ENCODE data around the gene CDKN2AIPNL.
"Not testable (repeated sequence)": the region's sequence is repeated elsewhere in the genome, so short reads cannot be mapped to it uniquely, and the experiment has no call there.

DNA sequence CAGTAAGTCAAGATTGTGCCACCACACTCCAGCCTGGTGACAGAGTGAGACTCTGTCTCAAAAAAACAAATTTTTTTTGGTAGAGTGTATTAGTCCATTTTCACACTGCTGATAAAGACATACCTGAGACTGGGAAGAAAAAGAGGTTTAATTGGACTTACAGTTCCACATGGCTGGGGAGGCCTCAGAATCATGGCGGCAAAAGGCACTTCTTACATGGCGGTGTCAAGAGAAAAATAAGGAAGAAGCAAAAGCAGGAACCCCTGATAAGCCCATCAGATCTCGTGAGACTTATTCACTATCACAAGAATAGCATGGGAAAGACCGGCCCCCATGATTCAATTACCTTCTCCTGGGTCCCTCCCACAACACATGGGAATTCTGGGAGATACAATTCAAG is 9.4 kb upstream of the CDKN2AIPNL start:
- TF ChIP-seq POLR2A (IDR thresholded peaks at IDR 0.05) = not testable (repeated sequence)
- TF ChIP-seq, protein P1, sequence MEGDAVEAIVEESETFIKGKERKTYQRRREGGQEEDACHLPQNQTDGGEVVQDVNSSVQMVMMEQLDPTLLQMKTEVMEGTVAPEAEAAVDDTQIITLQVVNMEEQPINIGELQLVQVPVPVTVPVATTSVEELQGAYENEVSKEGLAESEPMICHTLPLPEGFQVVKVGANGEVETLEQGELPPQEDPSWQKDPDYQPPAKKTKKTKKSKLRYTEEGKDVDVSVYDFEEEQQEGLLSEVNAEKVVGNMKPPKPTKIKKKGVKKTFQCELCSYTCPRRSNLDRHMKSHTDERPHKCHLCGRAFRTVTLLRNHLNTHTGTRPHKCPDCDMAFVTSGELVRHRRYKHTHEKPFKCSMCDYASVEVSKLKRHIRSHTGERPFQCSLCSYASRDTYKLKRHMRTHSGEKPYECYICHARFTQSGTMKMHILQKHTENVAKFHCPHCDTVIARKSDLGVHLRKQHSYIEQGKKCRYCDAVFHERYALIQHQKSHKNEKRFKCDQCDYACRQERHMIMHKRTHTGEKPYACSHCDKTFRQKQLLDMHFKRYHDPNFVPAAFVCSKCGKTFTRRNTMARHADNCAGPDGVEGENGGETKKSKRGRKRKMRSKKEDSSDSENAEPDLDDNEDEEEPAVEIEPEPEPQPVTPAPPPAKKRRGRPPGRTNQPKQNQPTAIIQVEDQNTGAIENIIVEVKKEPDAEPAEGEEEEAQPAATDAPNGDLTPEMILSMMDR (IDR thresholded peaks at IDR 0.05) = not testable (repeated sequence)
